M059J (cell line): ENCODE measurements around the gene GNAI1. TPM values are rescaled to one million over a fixed set of nuclear protein-coding genes. Genes with fewer than 3 reads are reported as not detected.

Experiments used
- DNase-seq: peaks from one replicate; pipeline ENCODE4 v3.0.0-alpha.2; 2012; ENCODE audit warnings: low read depth
- total RNA-seq: library from RNA; depleted of rRNA; stranded (reverse); fragments of >200 nt; shearing (Covaris generic); gene quantifications from 2 replicates; pipeline ENCODE4 v1.2.3, GENCODE V29; 2014

The GNAI1 gene
- total RNA-seq, 1 experiment from 2014 or later: 58.9 TPM

DNA sequence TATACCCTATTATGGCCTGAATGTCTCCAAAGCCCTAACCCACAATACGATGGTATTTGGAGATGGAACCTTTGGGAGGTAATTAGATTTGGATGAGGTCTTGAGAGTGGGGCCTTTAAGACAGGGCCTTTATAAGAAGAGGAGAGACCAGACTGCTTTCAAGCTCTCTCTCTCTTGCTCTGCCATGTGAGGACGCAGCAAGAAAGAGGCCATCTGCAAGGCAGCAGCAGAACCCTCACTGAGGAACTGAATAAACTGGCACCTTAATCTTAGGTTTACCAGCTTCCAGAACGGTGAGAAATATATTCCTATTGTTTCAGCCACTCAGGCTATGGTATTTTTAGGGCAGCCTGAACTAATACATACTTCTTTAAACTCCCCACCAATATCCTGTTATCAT, 2.0 kb upstream of the GNAI1 start:
- DNase-seq: no peak

DNA sequence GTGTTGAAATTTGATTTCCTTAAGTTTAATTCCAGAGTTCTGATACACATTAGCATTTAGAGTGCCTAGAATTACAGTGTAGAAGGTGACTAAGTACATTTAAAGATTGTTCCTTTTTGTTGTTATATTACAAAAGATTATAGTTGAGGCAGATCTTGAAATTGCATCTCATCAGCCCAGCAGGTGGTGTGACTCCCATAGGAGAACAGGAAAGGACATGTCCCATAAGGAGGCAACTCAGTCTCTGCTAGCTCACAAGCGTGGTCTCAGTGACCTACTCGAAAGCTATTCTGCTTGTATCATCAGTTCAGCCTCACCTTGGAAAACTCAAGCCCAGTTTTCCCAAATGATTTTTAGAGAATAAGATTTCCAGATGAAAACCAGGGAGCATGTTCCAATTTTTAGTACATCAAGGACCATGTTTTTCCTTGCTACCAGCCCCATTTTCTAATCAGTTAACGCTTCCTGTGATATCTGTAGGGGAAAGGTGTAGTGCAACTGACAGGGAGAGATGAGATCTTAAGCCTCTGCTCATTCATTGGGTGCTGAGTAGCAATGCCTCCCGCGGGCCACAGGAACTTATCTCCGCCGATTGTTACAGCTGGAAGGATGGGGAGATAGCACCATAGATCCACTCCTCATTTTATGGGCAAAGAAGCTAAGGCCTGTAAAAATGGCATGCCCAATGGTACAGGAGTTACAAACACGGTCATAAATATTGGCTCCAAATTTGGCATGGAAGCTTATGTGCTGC, 1.1 kb upstream of the GNAI1 start:
- DNase-seq: peak; percentile 52

DNA sequence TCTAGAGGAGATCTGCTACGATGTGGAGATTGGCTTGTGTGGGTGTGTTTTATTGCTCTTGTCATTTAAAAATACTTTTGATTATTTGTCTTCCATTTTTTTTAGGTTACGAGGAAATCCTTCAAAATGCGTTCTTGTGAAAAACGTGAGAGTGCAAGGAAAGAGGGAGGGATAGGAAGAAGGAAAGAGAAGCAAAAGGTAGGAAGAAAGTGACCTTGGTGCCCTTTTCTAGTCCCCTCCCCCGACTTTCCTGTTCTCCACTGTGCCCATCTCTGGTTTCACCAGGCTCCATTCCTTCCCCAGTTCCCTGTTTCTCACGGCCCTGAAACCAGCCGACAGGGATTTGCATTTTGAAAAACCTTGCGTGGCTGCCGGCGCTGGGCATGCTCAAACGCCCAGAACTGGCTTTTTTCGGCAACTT, 506 bp upstream of the GNAI1 start:
- no peak for DNase-seq

DNA sequence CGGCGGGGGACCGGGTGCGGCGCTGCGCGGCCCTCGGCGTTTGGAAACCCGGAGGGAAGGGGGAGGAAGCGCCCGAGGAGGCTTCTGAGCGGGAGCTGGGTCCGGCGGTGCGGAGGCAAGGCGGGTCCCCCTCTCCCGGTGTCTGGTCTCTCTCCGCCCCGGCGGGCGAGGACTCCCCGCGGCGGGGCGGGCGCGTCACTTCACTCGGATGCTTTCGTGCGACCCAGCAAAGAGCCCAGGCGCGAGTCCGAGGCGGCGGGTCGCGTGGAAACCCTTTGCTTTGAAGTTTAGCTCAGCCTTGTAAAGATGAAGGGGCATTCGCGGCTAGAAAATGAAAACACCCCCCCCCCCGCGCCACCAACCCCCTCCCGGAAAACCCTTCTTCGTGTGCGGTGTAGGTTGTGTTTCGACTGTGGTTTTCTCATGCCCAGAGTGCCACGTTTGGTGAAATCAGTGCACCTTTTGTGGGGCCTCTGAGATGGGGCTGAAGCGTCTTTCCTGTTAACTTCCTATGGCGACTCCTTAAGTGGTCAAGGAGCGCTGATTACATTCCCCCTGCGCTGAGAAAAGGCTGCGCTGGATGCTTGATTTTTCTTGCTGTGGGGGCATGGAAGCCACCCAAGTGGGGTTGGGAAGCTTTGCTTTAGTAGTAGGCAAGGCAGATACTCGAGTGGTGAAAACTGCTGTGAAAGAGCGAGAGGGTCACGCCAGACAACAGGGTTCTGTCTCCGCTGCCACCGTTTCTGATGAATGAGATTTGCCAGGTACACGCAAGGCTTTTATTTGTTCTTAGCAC, 876 bp downstream of the GNAI1 start:
- DNase-seq: peak; percentile 54

DNA sequence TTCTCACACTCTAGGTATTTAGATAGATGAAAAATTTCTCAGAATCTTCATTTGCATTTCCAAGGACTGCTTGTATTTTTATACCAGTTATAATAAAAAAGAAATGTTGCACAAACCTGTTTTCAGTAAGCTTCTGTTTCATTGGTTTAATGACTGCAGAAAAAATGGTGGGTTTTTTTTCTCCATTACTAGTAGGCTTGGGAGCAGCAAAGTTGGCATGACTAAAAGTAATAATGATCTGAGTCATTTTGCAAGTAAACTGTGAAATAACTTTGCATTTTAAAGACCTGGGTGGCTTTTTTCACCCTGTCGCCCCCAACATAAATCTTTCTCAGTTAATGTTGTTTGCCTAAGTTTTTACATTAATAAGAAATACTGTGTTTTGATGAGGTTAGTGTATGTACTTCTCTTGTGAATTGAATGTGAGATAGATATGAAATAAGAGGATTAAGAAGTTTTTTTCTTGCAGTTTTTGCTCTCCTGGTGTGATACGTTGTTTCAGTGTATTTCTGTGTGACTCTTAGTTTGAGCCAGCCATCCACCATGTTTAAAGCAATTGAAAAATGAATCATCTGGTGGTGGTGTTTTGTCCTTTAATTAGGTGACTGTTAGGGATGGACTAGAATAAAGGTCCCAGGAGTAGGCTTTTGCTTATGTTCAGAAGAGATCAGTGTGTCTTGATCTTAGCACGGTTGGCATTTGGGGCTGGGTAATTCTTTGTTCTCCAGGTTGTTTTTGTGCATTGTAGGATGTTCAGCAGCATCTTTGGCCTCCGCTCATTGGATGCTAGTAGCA, 1.8 kb downstream of the GNAI1 start:
- DNase-seq: peak; percentile 71

DNA sequence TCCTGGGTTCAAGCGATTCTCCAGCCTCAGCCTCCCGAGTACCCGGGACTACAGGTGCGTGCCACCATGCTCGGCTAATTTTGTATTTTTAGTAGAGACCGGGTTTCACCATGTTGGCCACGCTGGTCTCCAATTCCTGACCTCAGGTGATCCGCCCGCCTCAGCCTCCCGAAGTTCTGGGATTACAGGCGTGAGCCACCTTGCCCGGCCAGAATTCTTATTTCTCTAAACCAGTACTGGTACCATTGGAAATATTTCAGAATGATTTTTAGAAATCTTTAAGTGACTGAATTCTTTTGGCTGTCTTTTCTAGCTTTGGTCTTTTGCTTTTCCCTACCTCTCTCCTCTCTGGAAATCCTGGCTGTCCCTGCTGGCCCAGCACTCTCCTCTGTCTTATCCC, 2.8 kb downstream of the GNAI1 start:
- no peak for DNase-seq

DNA sequence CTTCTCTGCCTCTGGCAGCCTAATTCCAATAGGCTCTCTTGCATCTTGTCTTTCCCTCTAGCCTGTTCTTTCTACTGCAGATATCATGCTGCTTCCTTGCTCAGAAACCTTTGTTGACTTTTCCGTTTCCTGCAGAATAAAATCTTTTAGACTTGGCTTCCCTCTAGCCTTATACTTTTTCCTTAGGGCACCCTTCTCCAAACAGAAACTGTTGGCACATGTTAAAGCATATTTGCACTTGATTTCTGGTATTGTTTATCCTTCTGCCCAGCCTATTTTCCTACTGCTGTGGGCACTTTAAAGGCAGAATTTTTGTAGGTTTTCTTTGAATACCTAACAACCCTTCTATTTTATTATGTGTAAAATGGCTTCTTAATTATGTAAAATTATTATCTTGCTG, 4.6 kb downstream of the GNAI1 start:
- DNase-seq: peak; percentile 34

DNA sequence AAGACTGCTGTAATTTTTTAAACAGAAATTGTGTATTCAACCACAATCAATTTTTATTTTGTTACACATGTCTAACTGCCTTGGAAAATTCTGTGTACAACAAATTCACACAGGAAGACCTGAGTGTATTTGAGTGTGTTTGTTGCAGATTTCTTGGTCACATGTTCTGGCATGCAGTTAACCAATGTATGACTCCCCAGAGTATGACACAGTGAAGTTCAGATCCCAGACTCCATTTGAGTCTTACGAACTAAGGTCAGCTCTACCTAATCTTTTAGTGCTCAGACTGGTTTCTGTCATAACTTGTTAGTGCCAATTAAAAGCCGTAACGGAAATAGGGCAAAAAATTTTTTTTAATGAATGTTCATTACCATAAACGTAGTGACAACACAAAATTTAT, 5.8 kb downstream of the GNAI1 start:
- no peak for DNase-seq

DNA sequence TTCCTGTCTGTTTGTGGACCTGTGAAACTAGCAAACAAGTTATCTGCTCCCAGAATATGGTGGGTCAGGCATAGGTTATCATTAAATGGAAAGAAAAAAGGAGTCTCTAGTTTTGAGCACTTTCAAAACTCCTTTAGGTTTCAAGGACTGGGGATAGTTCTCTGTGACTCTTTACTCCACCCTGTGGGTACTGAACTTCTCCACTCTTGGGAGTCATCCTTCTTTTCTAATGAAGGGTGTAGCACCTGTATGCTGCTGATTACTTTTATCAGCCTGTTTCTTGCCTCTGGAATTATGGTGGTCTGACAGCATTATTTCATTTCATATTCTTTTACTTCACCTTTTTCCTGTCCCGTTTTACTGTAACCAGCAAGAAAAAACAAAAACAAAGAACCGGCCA, 6.7 kb downstream of the GNAI1 start:
- DNase-seq: no peak

DNA sequence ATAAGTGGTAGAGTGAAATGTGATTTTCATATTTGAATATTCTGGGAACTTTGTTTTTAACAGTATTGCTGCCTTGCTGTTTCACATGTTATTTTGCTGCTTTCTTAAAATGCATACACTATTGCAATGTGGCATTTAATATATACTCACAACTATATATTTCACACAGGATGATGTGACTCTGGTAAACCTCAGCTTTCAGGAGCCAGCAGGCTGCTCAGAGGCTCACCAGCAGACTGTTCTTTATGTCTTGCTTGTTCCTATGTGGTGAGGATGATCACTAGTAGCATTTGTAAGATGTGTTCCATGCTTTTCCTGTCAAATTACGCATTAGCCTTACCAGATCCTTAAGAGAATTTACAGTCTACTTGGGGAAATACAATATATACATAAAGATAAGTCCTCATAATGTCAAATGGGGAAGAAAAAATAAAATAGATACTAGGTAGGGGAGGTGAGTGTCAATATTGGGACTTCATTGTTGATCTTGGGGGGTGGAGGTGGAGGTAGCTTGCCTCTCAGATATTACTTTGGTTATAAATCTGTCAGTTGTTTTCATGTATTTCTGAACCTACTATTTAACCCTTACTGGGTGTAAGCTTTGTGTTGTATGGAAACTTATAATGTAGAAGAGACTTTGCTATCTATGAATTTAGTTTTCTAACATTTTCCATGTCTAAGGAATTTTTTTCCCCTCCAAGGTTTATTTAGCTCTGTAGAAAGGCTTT, 8.4 kb downstream of the GNAI1 start:
- DNase-seq: no peak

DNA sequence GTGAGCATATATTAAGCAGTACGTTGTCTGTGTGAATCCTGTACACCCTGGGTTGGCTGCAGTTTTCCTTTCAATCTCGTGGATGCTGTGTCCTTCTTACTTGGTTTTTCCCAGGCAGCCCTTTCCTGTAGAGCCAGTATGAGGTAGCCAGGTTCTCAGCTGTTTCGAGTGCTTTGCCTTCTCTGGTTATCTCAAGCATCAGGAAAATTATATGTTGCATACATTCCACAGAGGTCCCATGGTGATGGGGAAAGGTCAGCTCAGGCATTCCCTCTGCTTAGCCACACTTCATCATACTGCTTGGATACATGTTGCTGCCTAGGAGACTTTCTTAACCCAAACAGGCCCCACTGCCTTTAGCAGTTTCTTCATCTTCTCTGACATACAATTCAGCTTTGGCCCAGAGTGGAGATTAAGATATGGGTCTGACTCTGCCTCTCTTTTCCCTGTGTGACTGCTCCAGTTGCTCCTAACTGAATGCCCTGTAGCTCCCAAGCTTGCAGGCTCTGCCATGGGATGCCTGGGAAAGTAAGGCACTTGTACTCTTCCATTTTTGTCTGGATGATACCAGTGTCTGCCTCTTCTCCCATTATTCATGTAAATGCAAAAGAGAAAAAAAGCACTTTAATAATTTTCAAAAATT, 11.3 kb downstream of the GNAI1 start:
- peak; percentile 84 for DNase-seq

DNA sequence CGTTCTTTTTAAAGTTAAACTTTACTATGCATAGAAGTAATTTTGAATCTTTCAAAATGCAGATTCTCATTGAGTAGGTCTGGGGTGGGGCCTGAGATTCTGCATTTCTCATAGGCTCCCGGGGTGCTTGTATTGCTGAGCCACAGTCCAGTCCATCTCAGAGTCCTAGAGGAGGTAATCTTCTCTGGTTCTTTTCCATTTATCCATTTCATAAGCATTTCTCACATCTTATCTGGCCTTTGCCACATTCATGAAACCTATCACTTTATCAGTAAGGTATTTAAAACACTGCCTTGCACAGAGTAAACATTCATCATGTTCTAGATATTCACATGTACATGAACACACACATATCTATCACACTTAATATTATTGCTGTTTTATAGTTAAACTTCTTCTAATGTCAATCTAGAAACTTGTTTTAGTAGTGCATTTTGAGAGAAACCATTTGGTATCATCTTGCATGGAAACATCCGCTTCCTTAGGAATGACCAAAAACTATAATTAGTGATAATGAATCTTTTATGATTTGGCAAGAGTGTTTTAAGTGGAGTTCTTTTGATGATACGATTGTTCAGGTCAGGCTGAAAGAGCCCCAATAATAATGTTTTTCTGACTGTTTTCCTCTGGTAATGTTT, 12.0 kb downstream of the GNAI1 start:
- DNase-seq: no peak

DNA sequence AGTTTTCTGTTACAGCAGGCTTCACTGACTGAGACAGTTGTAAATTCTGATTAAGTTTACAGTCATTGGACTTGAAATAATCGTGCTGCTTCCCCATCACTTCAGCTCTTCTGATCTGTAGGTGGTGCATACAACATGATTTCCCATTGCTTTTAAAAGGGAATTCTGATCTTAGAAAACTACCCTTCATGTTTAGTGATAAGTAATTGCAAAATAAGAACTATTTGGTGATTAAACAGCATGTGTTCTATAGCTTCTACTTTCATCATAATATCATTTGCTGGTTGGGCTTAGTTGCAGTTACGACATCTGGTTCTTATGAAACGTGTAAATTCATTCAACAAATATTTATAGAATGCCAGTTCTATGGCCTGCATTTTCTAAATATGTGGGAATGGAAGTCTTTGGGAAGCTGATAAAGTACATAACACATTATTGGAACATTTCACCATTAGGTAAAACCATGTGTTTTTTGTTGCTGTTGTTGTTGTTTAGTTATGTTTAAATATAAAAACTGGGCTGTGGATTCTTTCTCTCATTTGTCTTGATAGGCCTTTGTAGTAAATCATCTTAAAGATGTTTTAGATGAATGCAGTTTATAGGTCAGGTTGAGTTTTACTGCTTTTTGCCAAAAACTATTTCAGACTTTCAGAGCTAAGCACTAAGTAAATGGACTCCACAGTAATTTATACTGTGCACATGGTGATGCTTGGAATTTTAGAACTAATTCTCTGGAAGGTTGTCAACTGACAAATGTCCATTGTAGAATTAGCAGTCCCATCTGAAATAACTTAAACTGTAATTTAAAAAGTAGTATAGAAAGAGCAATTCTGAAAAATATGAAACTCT, 13.1 kb downstream of the GNAI1 start:
- DNase-seq: peak; percentile 62

DNA sequence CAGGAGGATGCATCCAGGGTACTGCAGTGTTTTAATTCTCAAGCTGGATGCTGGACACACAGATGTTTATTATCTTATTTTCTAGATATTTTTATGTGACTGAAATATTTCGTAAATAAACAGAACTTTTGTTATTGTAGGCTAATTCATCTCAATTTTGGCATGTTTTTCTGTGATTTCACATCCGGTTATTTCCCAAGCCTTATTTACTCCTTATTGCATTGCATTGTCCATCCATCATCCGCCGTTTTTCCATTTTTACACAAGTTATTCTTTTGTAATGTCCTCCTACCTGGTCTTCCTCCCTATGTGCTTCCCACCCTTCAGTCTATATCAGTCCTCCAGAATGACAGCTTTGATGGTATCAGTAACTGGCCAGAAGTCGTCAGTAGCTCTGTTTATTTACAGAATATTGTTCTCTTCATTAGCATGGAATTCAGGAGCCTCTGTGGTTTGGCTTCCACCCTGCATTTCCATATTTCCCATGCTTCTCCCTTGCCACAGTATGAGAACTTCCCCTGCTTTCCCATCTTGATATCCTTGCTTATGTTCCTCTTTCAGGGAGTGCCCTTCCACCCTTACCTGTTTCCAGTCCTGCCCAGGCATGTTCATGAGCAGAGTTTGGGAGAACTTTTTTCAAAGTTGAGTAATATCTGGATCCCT, 16.1 kb downstream of the GNAI1 start:
- DNase-seq: peak; percentile 92

DNA sequence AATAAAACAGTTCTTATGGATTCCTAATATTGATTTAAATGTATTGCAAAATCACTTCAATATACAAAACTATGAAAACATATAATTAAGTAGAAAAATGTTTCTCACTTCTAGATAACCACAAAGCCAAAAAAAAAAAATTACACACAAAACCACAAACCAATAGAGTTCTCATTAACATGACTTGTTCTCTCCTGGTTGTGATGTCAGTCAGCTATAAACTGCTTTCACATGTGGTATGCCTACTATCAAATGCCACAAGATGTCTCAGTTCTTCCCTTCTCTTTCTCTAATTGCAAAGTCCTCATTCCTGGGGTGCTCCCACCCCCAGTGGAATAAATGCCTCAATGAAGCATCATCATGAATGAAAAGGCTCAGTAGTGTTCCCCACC, 16.6 kb downstream of the GNAI1 start:
- DNase-seq: peak; percentile 90

DNA sequence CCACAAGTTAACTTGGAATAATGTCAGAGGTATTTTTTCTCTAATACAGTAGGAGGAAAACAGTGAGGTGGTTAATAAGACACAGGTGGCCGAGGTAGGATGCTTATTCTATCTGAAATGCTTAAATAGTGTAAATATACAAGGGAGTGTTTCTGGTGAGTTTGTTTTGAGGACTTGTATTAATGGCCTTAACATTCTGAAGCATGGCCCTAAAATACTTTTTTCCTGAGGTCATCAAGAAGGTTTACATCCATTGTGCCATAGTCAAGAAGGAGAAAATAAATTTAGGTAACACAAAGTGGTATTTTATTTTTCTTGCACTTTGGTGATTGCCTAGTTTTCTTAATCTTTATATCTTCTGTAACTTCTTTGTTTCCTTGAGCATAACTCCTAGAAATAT, 18.8 kb downstream of the GNAI1 start:
- DNase-seq: peak; percentile 61

DNA sequence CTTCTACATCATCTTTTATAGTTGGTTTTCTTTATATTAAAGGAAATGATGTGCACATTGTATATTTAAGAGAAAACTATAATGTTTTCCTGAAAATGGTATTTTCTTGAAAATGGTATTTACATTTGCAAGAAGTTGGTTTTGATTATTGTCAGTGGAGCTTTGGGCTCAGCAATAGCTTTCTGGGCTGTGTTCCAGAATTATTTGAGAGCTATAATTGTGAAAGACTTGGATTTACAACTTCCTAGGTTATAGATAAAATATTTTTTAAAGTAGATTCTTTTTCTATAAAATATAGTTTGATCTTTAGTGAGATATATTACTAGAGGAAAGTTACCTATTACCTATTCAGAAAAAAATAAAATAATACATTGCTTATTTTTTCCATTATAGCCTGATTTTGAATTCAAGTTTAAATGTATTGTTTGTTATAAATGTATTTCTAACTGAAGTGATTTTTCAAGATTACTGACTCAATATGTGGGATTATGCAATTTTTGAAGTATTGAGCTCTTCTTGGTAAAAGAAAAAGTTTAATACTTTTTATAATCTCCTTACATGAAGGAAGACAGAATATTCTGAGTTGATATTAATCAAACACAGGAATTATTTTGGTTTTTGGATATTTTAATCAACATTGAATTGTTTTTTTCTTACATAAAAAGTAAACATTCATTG, 20.2 kb downstream of the GNAI1 start:
- peak; percentile 46 for DNase-seq

DNA sequence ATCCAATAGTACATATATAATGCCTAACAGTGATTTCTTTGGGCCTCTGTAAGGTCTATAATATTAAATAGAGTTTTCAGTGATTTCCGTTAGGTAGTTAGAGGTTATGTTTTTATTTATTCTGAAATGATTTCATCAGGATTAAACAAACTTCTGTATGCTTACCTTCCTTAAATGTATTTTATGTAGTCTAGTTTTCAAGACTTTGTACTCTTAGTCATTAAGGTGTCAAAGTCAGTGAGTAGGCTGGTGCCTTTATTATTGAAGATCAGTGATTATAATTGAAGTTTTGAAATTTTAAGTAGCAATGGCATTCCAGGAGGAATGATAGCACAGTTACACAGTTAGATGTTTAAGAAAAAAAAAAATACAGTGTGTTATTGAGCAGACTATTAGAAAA, 20.7 kb downstream of the GNAI1 start:
- no peak for DNase-seq

DNA sequence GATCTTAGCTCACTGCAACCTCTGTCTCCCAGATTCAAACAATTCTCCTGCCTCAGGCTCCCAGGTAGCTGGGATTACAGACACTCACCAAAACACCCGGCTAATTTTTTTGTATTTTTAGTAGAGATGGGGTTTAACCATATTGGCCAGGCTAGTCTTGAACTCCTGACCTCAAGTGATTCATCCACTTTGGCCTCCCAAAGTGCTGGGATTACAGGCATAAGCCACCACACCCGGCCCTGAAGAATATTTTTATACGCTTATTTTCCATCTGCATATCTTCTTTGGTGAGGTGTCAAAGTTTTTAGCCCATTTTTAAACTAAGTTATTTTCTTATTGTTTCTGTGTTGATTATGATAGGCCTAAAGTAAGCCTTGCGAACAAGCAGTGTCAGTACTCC, 23.1 kb downstream of the GNAI1 start:
- peak; percentile 50 for DNase-seq
